Immature natural killer cell (primary cell): ENCODE data around the gene HOXD13. TPM values are rescaled to one million over a fixed set of nuclear protein-coding genes. Genes with fewer than 3 reads are reported as not detected.

Source experiments
- DNase-seq, 3 donors: peaks; one replicate each; pipeline ENCODE4 v3.0.0; 2022; ENCODE audit warnings: mixed read lengths in 1 of 3
- H3K27ac Mint-ChIP-seq, 6 donors: one replicate each; pipeline ENCODE4 v1.8.0; 2020; ENCODE audit warnings: mixed read lengths in 6 of 6, mild to moderate bottlenecking in 5 of 6, inconsistent platforms in 4 of 6, moderate library complexity in 3 of 6
- H3K27me3 Mint-ChIP-seq, 3 donors: one replicate each; pipeline ENCODE4 v1.8.0; 2020 to 2021; ENCODE audit warnings: low read depth in 3 of 3, mild to moderate bottlenecking in 3 of 3, mixed read lengths in 3 of 3, moderate library complexity in 3 of 3, inconsistent platforms in 1 of 3
- H3K36me3 Mint-ChIP-seq, 3 donors: one replicate each; pipeline ENCODE4 v1.8.0; 2020; ENCODE audit warnings: mixed read lengths in 3 of 3, inconsistent platforms in 2 of 3, mild to moderate bottlenecking in 2 of 3
- H3K4me1 Mint-ChIP-seq, 2 donors: one replicate each; pipeline ENCODE4 v1.8.0; 2020; ENCODE audit warnings: inconsistent platforms in 2 of 2, mild to moderate bottlenecking in 2 of 2, mixed read lengths in 2 of 2, moderate library complexity in 1 of 2
- H3K4me3 Mint-ChIP-seq, 5 donors: one replicate each; pipeline ENCODE4 v1.8.0; 2020; ENCODE audit warnings: mild to moderate bottlenecking in 5 of 5, mixed read lengths in 5 of 5, inconsistent platforms in 3 of 5, moderate library complexity in 3 of 5
- H3K9me3 Mint-ChIP-seq, 6 donors: one replicate each; pipeline ENCODE4 v1.8.0; 2020; ENCODE audit warnings: mild to moderate bottlenecking in 6 of 6, mixed read lengths in 6 of 6, inconsistent platforms in 4 of 6, moderate library complexity in 3 of 6
- polyA plus RNA-seq, 3 donors: library from polyadenylated mRNA; unstranded; fragments of 300-500 nt; fragmentation: Illumina TruSeq; gene quantifications; one replicate each; pipeline ENCODE4 v1.2.3, GENCODE V29; 2021

The HOXD13 gene
- polyA plus RNA-seq, 3 donors from 2014 or later, result not detected

DNA sequence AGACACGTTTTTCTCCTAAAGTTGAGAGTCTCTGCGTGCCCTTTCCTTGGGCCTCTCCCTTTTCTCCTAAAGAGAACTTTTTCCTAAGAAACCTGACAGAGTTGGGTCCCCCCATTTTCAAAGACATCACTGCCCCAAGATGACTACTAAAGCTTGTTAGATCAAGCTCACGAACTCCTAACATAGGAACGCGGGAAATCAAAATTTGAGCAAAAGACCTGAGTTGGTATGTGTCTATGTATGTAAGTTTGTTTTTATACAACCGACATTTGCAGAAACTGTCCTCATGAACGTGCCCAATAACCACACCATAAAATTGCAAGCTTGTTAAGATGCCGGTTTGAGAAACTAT lies 1.4 kb downstream of the HOXD13 start:
- H3K9me3 Mint-ChIP-seq, result peaks cover 0 to 23% (median 4%) of the 10 kb centered on the region in 6 donors
- H3K27me3 Mint-ChIP-seq, result peaks cover 61 to 80% (median 80%) of the 10 kb centered on the region in 3 donors
- no peak for DNase-seq
- no peak overlapping the region for H3K27ac Mint-ChIP-seq
- peaks cover 32 to 34% of the 10 kb centered on the region in 2 donors for H3K4me1 Mint-ChIP-seq
- H3K36me3 Mint-ChIP-seq, result peaks cover 0 to 9% (median 0%) of the 10 kb centered on the region in 3 donors
- H3K4me3 Mint-ChIP-seq, result peak overlapping the region in 4 of 5 donors; percentile 1 to 57 (median 6)

DNA sequence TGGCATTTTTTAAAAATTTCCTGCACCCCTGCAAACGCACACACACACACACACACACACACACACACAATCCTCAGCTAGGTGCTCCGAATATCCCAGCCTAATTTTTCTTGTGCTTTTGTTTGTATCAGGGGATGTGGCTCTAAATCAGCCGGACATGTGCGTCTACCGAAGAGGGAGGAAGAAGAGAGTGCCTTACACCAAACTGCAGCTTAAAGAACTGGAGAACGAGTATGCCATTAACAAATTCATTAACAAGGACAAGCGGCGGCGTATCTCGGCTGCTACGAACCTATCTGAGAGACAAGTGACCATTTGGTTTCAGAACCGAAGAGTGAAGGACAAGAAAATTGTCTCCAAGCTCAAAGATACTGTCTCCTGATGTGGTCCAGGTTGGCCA lies 1.8 kb downstream of the HOXD13 start:
- Mint-ChIP-seq H3K27me3 (peaks cover 65 to 81% (median 80%) of the 10 kb centered on the region in 3 donors), H3K9me3 (peaks cover 0 to 23% (median 4%) of the 10 kb centered on the region in 6 donors), H3K27ac (no peak overlapping the region), H3K4me3 (no peak overlapping the region), H3K36me3 (peaks cover 0 to 9% (median 0%) of the 10 kb centered on the region in 3 donors), H3K4me1 (peaks cover 32 to 34% of the 10 kb centered on the region in 2 donors)
- DNase-seq, result no peak

DNA sequence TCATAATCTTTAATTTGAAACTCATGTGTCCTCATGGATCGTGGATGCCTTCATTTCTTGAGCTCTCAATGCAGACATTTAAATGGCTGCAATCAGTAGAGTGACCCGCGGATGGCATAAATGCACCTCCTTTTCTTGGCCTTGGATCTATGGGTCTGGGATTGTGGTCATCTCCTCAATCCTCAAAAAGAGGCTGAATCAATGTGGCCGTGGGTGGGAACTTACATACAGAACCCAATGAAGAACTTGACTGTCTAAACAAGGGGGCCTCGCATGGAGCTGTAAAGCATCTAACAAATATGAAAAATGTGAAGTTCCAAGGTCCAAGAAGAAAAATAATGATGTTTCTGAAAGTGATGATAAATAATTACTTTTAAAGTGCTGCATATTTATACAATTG lies 2.9 kb downstream of the HOXD13 start:
- H3K4me3 Mint-ChIP-seq, result peak overlapping the region in 2 of 5 donors; percentile 14 to 25
- H3K9me3 Mint-ChIP-seq, result peaks cover 0 to 23% (median 4%) of the 10 kb centered on the region in 6 donors
- DNase-seq, result no peak
- peaks cover 68 to 77% (median 74%) of the 10 kb centered on the region in 3 donors for H3K27me3 Mint-ChIP-seq
- H3K36me3 Mint-ChIP-seq, result peaks cover 0 to 9% (median 0%) of the 10 kb centered on the region in 3 donors
- no peak overlapping the region for H3K27ac Mint-ChIP-seq
- H3K4me1 Mint-ChIP-seq, result peaks cover 32 to 34% of the 10 kb centered on the region in 2 donors

DNA sequence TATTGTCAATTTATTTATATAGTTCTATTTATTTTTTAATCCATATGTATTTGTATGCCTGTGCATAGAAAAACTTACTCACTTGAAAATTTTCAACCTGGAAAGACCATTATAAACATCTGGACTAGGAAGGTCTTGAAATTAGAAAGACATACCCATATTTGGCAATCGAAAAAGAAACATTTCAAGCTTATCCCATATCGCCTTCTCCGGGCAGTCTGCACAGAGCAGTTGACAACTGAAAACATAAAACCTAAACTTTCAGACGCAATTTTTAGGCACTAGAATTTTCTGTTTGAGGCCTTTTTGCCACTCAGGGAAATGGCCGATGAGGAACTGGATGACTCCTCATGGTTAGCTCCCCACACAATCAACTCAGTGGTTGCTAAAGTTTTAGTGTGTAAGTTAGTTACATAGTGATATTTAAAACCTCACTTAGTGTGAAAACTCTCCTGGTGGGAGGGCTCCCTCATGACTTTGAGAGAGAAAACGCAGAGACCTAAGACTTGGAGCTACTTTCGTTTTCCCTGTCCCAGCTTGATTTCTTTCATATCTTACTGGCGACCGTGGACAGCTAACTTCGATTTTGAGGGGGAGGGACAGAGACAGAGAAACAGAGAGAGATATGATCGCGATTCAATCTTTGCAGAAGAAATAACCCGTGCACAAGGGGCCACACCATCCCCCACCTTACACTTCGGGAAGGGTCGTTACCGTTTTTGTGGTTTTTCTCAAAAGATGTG lies 3.9 kb downstream of the HOXD13 start:
- peak overlapping the region; percentile 78 to 91 (median 84) for H3K4me3 Mint-ChIP-seq
- peaks cover 0 to 9% (median 0%) of the 10 kb centered on the region in 3 donors for H3K36me3 Mint-ChIP-seq
- peaks cover 71 to 78% (median 73%) of the 10 kb centered on the region in 3 donors for H3K27me3 Mint-ChIP-seq
- H3K27ac Mint-ChIP-seq, result no peak overlapping the region
- H3K9me3 Mint-ChIP-seq, result peaks cover 0 to 23% (median 4%) of the 10 kb centered on the region in 6 donors
- no peak for DNase-seq
- H3K4me1 Mint-ChIP-seq, result peaks cover 32 to 34% of the 10 kb centered on the region in 2 donors

DNA sequence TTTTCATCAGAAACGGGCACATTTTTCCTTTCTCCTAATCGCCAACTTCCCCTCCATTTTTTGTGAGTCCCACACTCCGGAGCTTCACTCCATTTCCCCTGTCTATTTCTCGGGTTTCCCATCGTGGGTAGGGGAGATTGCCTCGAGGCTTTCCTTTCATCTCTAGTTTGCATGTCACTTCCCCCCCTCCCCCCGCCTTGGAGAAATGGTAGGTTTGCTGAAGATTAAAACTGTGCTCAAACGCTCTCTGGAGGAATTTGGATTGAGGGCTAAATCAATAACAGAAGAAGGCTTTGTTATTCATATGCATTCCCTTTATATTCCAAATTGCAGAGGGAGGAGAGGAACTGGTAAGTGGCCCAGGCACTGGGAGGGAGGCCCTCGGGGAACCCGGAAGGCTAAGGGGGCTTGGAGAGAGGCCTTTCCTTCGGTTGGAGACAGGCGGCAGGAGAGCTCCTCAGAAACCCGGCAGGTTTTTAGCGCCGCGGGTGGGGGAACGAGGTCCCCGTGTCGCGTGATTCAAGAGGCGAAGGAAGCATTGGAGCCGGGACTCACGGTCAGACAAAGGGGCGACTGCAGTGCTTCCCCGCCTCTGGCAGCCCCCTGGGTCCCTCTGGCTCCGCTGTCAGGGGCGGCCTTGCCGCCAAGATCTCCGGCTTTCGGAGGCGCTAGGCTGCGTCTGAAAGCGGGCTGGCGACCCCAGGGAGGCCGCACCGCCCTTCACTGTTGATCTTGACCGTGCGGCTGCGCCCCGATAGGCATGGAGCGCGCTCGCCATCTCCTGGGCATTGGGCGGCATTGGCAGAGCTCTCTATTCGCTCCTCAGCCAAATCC lies 4.7 kb downstream of the HOXD13 start:
- H3K9me3 Mint-ChIP-seq, result peaks cover 0 to 23% (median 4%) of the 10 kb centered on the region in 6 donors
- H3K36me3 Mint-ChIP-seq, result peaks cover 0 to 9% (median 0%) of the 10 kb centered on the region in 3 donors
- DNase-seq, result peak; percentile 51 to 60 (median 54)
- H3K4me3 Mint-ChIP-seq, result peak overlapping the region; percentile 78 to 91 (median 84)
- no peak overlapping the region for H3K27ac Mint-ChIP-seq
- peaks cover 27 to 32% of the 10 kb centered on the region in 2 donors for H3K4me1 Mint-ChIP-seq
- H3K27me3 Mint-ChIP-seq, result peaks cover 65 to 77% (median 68%) of the 10 kb centered on the region in 3 donors

DNA sequence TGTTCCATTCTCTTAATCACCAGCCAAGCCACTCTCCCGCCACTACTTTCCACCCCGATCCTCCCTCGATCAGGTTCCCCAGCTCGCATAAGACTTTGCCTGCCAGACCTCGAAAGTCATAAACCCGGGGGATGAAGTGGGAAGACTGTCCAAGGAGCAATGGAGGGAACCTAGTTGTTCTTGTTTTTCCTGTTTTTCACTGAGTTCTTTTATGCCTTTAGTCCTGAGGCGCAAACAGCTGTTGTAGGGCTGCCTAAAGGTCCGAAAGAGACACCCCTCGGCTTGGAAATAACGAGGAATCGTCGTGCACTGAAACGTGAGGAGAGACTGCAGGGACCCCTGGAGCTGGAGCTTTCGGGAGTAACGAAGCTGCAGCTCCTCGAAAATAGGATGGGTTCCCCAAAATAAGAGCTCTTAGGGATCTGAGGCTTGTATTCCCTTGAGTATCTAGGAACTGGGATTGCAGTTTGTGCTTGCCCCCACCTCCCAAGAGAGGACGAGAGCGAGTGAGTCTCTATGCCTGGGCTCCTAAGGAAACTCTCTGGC lies 5.4 kb downstream of the HOXD13 start:
- no peak overlapping the region for H3K27ac Mint-ChIP-seq
- H3K4me1 Mint-ChIP-seq, result peaks cover 27 to 32% of the 10 kb centered on the region in 2 donors
- peak overlapping the region; percentile 78 to 91 (median 84) for H3K4me3 Mint-ChIP-seq
- peaks cover 0 to 23% (median 4%) of the 10 kb centered on the region in 6 donors for H3K9me3 Mint-ChIP-seq
- peaks cover 65 to 83% (median 74%) of the 10 kb centered on the region in 3 donors for H3K27me3 Mint-ChIP-seq
- no peak for DNase-seq
- H3K36me3 Mint-ChIP-seq, result peaks cover 0 to 9% (median 0%) of the 10 kb centered on the region in 3 donors

DNA sequence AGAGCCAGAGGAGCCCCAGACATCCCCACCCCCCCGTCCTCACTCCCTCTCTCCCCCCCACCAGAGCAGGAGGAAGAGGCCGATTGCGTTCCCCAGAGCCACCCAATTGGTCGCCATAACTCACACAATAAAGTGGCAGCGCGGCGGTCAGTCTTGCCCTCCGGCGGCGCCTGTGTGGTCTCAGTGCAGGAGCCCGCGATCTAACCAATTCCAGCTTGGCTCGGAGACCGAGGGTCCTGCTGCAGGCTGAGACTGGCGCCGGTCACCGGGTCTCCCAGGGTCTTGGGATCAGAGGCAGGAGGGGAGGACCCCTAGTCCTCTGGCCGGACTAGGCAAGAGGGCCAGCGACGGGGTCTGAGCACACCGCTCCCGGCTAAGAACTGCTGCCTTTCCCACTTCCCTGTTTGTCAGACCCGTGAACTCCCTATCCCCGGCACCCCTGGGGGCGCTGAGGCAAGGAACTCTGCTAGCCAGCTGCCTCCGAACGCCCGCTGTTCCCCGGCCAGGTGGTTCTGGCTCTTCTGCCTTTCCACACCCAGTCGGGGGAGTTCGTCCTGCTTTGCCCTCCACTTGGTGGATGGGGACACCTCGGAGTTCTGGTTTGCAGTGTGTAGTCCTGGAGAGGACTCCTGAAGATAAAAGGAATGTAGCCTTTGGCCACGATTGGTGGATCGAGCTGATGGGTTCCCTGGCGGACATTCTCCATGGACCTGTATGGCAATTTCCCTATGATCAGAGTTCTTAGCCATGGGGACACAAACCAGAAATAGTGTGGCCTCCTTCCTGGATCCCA lies 6.0 kb downstream of the HOXD13 start:
- peaks cover 24 to 31% of the 10 kb centered on the region in 2 donors for H3K4me1 Mint-ChIP-seq
- peaks cover 0 to 20% (median 4%) of the 10 kb centered on the region in 6 donors for H3K9me3 Mint-ChIP-seq
- DNase-seq, result no peak
- H3K27me3 Mint-ChIP-seq, result peaks cover 68 to 86% (median 75%) of the 10 kb centered on the region in 3 donors
- H3K27ac Mint-ChIP-seq, result no peak overlapping the region
- H3K36me3 Mint-ChIP-seq, result peaks cover 0 to 9% (median 0%) of the 10 kb centered on the region in 3 donors
- no peak overlapping the region for H3K4me3 Mint-ChIP-seq

DNA sequence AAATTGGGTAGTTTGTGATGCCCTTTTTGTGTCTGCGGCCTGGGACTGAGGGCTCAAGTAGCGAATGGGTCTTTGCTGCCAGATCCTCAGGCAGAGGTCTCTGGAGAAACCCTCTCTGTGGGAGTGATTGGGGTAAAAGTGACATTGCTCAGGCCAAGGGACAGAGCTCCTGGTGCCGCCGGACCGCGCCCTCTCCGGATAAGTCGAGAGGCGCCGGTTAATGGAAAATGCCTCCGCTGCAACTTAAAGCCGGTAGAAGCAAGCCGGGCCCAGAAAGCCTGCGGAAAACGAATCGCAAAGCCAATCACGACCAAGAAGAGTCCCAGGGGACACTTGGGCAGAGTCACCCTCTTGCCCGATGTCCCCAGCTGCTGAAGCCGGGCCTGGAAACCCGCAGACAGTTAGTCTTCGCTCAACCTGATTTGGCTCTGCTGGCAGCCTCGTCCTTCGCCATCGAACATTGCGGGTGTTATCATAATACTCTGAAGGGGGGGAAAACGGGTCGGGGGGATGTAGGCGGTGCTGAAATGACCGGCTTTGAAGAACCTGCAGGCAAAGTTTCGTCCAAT lies 6.7 kb downstream of the HOXD13 start:
- no peak overlapping the region for H3K4me3 Mint-ChIP-seq
- peaks cover 0 to 14% (median 4%) of the 10 kb centered on the region in 6 donors for H3K9me3 Mint-ChIP-seq
- H3K27me3 Mint-ChIP-seq, result peaks cover 66 to 79% (median 71%) of the 10 kb centered on the region in 3 donors

DNA sequence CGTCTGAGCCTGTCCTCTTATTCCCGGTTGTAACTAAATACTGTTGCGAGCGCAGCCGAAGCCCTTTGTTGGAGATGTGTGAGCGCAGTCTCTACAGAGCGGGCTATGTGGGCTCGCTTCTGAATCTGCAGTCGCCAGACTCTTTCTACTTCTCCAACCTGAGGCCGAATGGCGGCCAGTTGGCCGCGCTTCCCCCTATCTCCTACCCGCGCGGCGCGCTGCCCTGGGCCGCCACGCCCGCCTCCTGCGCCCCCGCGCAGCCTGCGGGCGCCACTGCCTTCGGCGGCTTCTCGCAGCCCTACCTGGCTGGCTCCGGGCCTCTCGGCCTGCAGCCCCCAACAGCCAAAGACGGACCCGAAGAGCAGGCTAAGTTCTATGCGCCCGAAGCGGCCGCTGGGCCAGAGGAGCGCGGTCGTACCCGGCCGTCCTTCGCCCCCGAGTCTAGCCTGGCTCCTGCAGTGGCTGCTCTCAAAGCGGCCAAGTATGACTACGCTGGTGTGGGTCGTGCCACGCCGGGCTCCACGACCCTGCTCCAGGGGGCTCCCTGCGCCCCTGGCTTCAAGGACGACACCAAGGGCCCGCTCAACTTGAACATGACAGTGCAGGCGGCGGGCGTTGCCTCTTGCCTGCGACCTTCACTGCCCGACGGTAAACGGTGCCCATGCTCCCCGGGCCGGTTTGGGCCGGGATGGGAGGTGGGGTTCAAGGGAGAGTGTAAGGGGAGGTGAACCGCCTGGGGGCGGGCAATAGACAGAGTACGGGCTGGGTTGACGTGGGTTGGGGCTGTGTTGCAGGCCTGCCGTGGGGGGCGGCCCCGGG lies 7.4 kb downstream of the HOXD13 start, which contains the start of gene HOXD12:
Gene HOXD12, plus strand, starts transcription at position 68 of the 819 bp plus-strand sequence. Its CDS starts 7 bp downstream, at position 75.
- Mint-ChIP-seq H3K27ac (no peak within 1 kb of the TSS), H3K4me1 (peaks cover 20 to 22% of the 10 kb centered on the region in 2 donors), H3K4me3 (no peak within 1 kb of the TSS), H3K27me3 (peaks cover 63 to 74% (median 70%) of the 10 kb centered on the region in 3 donors), H3K36me3 (peaks cover 0 to 9% (median 0%) of the 10 kb centered on the region in 3 donors), H3K9me3 (peaks cover 0 to 10% (median 3%) of the 10 kb centered on the region in 6 donors)
- DNase-seq, result no peak

More for the DNA sequence above, 6.7 kb downstream of the HOXD13 start:
- peaks cover 20 to 24% of the 10 kb centered on the region in 2 donors for H3K4me1 Mint-ChIP-seq
- no peak for DNase-seq
- peaks cover 0 to 9% (median 0%) of the 10 kb centered on the region in 3 donors for H3K36me3 Mint-ChIP-seq
- no peak overlapping the region for H3K27ac Mint-ChIP-seq

DNA sequence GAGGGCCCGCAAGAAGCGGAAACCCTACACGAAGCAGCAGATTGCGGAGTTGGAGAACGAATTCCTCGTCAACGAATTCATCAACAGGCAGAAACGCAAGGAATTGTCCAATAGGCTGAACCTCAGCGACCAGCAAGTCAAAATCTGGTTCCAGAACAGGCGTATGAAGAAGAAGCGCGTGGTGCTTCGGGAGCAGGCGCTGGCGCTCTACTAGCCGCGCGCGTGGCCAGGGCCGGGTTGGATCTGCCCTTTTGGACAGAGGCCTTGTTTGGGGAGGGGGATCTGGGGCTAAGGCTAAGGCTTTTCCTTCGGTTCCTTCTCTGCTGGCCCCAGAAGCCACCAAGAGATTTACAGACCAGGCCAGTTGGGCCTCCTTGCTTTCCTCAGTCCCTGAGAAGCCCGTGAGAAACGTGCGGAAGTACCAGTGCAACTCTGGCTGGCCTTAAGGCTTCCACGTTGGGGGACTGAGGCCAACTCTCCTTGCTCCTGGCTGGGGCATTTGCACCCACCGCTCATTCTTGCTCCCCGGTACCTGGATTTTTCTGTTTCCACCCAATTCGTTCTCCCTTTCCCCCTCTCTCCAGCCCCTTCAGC lies 8.1 kb downstream of the HOXD13 start:
- no peak overlapping the region for H3K4me3 Mint-ChIP-seq
- H3K4me1 Mint-ChIP-seq, result peaks cover 20 to 22% of the 10 kb centered on the region in 2 donors
- H3K36me3 Mint-ChIP-seq, result peaks cover 0 to 5% (median 0%) of the 10 kb centered on the region in 3 donors
- H3K27ac Mint-ChIP-seq, result no peak overlapping the region
- peaks cover 62 to 74% (median 69%) of the 10 kb centered on the region in 3 donors for H3K27me3 Mint-ChIP-seq
- DNase-seq, result no peak
- H3K9me3 Mint-ChIP-seq, result peaks cover 0 to 12% (median under 1%) of the 10 kb centered on the region in 6 donors

DNA sequence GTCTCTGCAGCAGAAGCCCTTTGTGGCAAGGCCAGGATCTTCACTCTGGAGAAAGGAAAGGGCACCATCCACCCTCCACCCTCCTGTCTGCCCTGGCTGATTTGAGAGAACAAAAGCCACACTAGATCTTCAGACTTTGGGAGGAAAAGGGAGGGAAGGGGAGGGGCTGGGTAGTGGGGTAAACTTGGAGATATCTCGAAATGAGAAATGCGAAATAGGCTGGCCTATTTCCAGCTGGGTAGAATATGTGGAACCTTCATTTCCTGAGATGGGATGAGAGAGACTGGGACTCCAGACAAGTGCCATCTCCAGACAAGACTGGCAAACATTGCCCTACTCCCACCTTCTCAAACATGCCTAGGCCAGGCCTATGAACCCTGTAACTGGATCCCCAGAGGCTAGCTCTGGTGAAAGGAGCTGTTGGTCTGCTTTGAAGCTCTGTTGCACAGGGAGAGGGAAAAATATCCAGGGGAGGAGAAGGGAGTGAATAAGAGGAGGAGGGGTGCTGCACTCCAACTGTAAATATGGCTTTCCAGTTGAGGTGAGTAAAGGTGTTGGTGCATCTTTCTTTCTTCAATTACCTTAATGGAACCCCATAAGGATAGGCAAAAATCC lies 8.8 kb downstream of the HOXD13 start:
- DNase-seq, result no peak
- Mint-ChIP-seq H3K36me3 (peaks cover 0 to 9% (median 0%) of the 10 kb centered on the region in 3 donors), H3K27me3 (peaks cover 62 to 74% (median 66%) of the 10 kb centered on the region in 3 donors), H3K9me3 (peaks cover 0 to 12% (median 0%) of the 10 kb centered on the region in 6 donors), H3K27ac (no peak overlapping the region), H3K4me3 (no peak overlapping the region), H3K4me1 (peaks cover 21 to 24% of the 10 kb centered on the region in 2 donors)
